ENCODE measurements around the gene SYT12.

SYT12 gene

DNA sequence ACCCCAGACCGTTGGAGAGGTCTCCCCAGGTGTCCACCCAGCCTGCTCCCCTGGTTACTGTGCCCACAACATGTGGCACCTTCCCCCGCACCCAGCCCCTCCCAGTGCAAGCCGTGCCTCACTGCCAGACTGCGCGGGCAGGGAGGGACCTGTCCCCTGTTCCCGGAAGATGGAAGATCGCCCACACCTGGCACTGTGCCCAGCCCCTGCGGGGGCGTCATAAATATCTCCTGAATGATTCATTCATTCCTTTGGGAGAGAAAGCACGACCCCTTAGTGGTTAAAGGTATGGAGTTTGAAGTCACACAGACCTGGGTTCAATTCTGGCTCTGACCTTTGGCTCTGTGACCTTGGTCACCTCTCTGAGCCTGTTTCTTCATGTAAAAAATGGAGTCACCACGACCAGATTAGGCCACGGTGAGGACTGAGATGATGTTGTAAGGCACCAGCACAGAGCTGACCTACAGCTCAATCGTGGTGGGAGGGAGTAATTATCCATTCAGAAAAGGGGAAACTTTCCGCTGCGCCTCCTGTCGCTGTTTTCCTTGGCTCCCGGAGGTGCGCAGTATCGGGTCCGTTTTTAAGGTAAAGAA lies 497 bp upstream of the SYT12 start:
- Histone ChIP-seq H3K27ac (no peak overlapping the region), H3K27me3 (peaks cover 43 to 79% (median 63%) of the 10 kb centered on the region in 11 experiments), H3K9ac (no peak overlapping the region), H3K4me1 (peaks cover 21 to 31% (median 24%) of the 10 kb centered on the region in 10 experiments), H3K4me2 (no peak overlapping the region), H3K4me3 (no peak overlapping the region), H3K9me3 (replicated peaks in 1 of 11) (0 out of 22 replicates have a peak, but pooled peaks cover 0 to 6% (median 0%) of the 10 kb centered on the region in 11 experiments), H3K36me3 (no peaks in the 10 kb centered on the region), H4K20me1 (peaks cover 0 to 73% (median 28%) of the 10 kb centered on the region in 11 experiments; a peak in 18 of 22 replicates)
- TF ChIP-seq Cebpa-rat (IDR thresholded peaks at IDR 0.05): no peak

DNA sequence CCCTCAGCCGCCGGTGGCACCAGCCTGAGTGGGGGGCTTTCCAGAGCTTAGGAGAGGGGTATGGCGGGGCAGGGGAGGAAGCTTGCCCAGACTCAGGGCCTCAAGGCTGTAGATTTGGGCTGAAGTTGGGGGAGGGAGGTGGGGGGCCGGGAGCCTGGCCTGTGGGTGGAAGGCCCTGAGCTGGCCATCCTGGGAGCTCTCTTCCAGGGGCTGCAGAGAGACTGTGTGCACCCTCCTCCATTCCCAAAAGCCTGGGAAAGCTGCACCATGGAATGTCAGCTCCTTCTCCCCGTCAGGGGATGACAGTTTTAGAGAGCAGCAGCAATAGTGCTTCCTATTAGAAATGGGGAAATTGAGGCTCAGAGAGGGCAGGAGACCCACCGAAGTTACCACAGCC lies 1.0 kb downstream of the SYT12 start:
- H3K36me3 ChIP-seq: no peaks in the 10 kb centered on the region
- H3K9me3 ChIP-seq (replicated peaks in 1 of 11): 0 out of 22 replicates have a peak, but pooled peaks cover 0 to 4% (median 0%) of the 10 kb centered on the region in 11 experiments
- H3K9ac ChIP-seq: no peak overlapping the region
- H3K4me3 ChIP-seq: no peak overlapping the region
- no peak for TF ChIP-seq Cebpa-rat (IDR thresholded peaks at IDR 0.05)
- H3K4me1 ChIP-seq: peaks cover 27 to 40% (median 35%) of the 10 kb centered on the region in 10 experiments
- peaks cover 0 to 87% (median 28%) of the 10 kb centered on the region in 11 experiments; a peak in 18 of 22 replicates for H4K20me1 ChIP-seq
- no peak overlapping the region for H3K27ac ChIP-seq
- H3K4me2 ChIP-seq: peak overlapping the region; percentile 49 to 84 (median 72)
- peaks cover 43 to 92% (median 67%) of the 10 kb centered on the region in 11 experiments for H3K27me3 ChIP-seq

DNA sequence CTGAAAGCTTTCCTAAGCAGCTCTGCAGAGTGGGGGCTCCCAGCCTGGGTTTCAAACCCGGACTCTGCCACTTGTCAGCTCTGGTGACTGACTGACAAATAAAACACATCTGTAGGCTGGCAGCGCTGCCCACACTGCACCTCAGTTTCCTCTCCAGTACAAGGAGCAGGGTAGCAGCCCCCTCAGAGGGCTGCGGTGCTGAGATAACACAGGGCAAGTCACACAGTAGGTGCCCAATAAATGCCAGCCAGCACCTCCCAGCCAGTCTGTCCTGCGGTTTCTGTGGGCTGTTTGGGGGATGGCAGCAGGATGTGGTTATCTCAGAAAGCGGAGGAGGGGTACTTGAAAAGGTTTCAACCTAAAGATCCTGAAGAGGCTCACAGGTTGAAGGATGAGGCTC lies 1.5 kb downstream of the SYT12 start:
- Histone ChIP-seq H3K36me3 (no peaks in the 10 kb centered on the region), H3K9ac (no peak overlapping the region), H4K20me1 (peaks cover 0 to 91% (median 28%) of the 10 kb centered on the region in 11 experiments; a peak in 18 of 22 replicates), H3K27me3 (peaks cover 43 to 95% (median 71%) of the 10 kb centered on the region in 11 experiments), H3K4me1 (peaks cover 27 to 40% (median 35%) of the 10 kb centered on the region in 10 experiments), H3K9me3 (replicated peaks in 1 of 11) (no peaks in the 10 kb centered on the region), H3K27ac (no peak overlapping the region), H3K4me3 (no peak overlapping the region), H3K4me2 (peak overlapping the region; percentile 49 to 84 (median 72))
- no peak for TF ChIP-seq Cebpa-rat (IDR thresholded peaks at IDR 0.05)

DNA sequence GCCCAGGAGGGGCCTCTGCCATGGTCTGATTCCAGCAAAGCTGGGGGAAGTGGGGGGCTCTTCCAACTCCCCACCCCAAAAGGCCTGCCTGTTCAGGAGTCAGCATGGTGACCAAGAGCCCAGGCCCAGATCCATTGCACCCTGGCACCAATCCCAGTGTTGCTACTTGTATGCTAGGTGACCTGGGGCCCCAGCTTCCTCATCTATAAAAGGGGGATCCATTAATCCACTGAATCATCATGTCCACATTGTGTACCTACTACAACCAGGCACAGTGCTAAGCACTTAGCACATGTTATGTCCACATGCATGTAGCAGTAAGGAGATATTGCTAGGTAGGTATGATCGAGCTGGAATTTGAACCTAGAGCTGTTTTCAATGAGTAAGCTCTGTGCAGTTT lies 2.0 kb downstream of the SYT12 start:
- Histone ChIP-seq H3K4me2 (peak overlapping the region; percentile 49 to 84 (median 72)), H3K9ac (no peak overlapping the region), H4K20me1 (peaks cover 0 to 94% (median 28%) of the 10 kb centered on the region in 11 experiments; a peak in 18 of 22 replicates), H3K27ac (no peak overlapping the region), H3K4me3 (no peak overlapping the region), H3K4me1 (peaks cover 27 to 43% (median 37%) of the 10 kb centered on the region in 10 experiments), H3K36me3 (no peaks in the 10 kb centered on the region), H3K9me3 (replicated peaks in 1 of 11) (no peaks in the 10 kb centered on the region), H3K27me3 (peaks cover 43 to 98% (median 71%) of the 10 kb centered on the region in 11 experiments)
- no peak for TF ChIP-seq Cebpa-rat (IDR thresholded peaks at IDR 0.05)

DNA sequence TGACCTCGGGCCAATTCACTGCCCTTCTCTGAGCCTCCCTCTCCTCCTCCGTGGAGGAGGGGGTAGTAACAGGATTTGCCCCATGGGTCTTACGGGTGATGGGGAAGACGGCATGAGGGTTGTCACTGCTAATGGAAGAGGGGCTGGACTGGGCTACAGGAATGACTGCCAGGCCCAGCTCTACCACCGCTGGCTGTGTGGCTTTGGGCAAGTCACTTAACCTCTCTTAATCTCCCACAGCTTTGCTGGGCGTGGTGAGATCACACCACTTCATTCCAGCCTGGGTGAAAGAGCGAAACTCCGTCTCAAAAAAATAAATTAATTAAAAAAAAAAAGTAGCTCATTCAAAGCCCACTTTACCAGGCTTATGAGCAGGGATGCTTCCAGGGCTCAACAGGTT lies 2.8 kb downstream of the SYT12 start:
- no peaks in the 10 kb centered on the region for H3K9me3 ChIP-seq (replicated peaks in 1 of 11)
- H3K9ac ChIP-seq: no peak overlapping the region
- peaks cover 43 to 98% (median 68%) of the 10 kb centered on the region in 11 experiments for H3K27me3 ChIP-seq
- H3K4me2 ChIP-seq: 0 out of 22 replicates have a peak overlapping the region, but pooled peaks of 1 of the 11 experiments have one; percentile 74
- H3K4me1 ChIP-seq: peaks cover 27 to 50% (median 43%) of the 10 kb centered on the region in 10 experiments
- TF ChIP-seq Cebpa-rat (IDR thresholded peaks at IDR 0.05): no peak
- peaks cover 0 to 94% (median 28%) of the 10 kb centered on the region in 11 experiments; a peak in 18 of 22 replicates for H4K20me1 ChIP-seq
- H3K36me3 ChIP-seq: no peaks in the 10 kb centered on the region
- no peak overlapping the region for H3K27ac ChIP-seq
- no peak overlapping the region for H3K4me3 ChIP-seq

DNA sequence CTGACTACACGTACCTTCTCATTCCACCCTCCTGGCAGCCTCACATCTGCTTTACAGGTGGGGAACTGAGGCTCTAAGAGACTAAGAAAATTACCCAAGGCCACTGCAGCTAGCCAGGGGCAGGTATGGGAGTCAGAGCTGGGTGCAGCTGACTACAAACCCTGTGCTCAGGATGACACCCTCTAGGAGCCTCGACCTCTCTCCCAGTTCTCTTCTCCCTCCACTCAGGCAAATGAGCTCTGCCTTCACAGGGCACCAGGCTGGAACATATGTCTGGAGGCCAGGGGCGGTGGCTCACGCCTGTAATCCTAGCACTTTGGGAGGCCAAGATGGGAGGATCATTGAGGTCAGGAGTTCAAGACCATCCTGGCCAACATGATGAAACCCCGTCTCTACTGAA lies 4.0 kb downstream of the SYT12 start:
- Histone ChIP-seq H3K4me3 (no peak overlapping the region), H4K20me1 (peaks cover 0 to 87% (median 28%) of the 10 kb centered on the region in 11 experiments; a peak in 18 of 22 replicates), H3K9ac (no peak overlapping the region), H3K27ac (no peak overlapping the region), H3K4me2 (peak overlapping the region in 1 of 11 experiments; percentile 65; a peak in 2 of 22 replicates), H3K27me3 (peaks cover 42 to 95% (median 58%) of the 10 kb centered on the region in 11 experiments), H3K9me3 (replicated peaks in 1 of 11) (no peaks in the 10 kb centered on the region), H3K36me3 (no peaks in the 10 kb centered on the region), H3K4me1 (peaks cover 36 to 54% (median 48%) of the 10 kb centered on the region in 10 experiments)
- no peak for TF ChIP-seq Cebpa-rat (IDR thresholded peaks at IDR 0.05)

DNA sequence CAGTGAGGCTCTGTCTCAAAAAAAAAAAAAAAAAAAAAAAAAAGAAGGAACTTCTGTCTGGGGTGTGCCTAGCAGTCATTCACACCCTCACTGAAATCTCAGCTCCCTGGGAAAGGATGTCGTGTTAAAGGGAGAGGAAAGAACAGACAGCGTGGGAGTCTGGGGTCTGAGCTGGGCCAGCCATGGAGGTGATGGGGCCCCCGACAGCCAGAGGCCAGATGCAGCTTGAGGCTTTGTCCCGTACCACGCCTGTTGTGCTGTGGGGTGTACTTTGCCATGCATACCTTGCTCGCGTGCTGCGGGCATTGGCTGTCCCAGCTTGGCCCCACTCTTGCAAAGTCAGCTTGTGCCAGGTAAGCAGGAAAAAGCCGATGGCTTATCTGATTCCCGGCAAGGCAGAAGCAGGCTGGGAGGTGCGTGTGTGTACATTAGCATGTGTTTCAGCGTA lies 4.6 kb downstream of the SYT12 start:
- no peak for TF ChIP-seq Cebpa-rat (IDR thresholded peaks at IDR 0.05)
- Histone ChIP-seq H3K27ac (no peak overlapping the region), H4K20me1 (peaks cover 0 to 82% (median 28%) of the 10 kb centered on the region in 11 experiments; a peak in 18 of 22 replicates), H3K36me3 (no peaks in the 10 kb centered on the region), H3K4me1 (peaks cover 40 to 55% (median 51%) of the 10 kb centered on the region in 10 experiments), H3K9me3 (replicated peaks in 1 of 11) (no peaks in the 10 kb centered on the region), H3K4me2 (peak overlapping the region; percentile 15 to 72 (median 55)), H3K4me3 (no peak overlapping the region), H3K27me3 (peaks cover 36 to 89% (median 53%) of the 10 kb centered on the region in 11 experiments), H3K9ac (no peak overlapping the region)

DNA sequence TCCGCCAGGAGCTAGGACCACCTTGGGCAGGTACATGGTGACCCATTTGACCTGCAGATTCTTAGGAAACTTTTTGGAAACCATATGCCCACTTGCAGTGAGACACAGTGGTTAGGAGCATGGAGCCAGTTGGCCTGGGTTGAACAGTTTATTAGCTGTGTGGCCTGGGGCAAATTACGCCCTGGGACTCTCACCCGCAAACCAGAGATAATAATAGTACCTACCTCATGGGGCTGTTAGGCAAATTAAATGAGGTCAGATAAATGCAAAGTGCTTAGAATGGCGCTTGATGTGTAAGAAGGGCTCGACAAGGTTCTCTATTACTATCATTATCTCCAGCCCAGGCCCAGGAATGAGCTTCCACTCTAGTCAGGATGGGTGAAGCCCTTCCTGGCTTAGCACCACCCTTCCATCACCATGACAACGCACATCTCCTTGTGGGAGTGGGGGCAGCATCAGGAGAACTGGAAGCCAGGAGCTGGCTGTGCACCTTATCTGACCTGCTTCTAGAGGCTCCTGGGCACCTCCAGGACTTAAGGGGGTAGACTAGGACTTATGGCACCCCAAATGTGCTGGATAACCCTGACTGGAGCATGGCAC lies 5.1 kb downstream of the SYT12 start:
- Histone ChIP-seq H3K9me3 (replicated peaks in 1 of 11) (no peaks in the 10 kb centered on the region), H3K4me1 (peaks cover 40 to 57% (median 50%) of the 10 kb centered on the region in 10 experiments), H3K4me3 (no peak overlapping the region), H3K27me3 (peaks cover 31 to 84% (median 47%) of the 10 kb centered on the region in 11 experiments), H3K27ac (no peak overlapping the region), H3K36me3 (no peaks in the 10 kb centered on the region), H4K20me1 (peaks cover 0 to 77% (median 26%) of the 10 kb centered on the region in 11 experiments; a peak in 18 of 22 replicates), H3K9ac (no peak overlapping the region), H3K4me2 (peak overlapping the region; percentile 15 to 72 (median 55))
- no peak for TF ChIP-seq Cebpa-rat (IDR thresholded peaks at IDR 0.05)

DNA sequence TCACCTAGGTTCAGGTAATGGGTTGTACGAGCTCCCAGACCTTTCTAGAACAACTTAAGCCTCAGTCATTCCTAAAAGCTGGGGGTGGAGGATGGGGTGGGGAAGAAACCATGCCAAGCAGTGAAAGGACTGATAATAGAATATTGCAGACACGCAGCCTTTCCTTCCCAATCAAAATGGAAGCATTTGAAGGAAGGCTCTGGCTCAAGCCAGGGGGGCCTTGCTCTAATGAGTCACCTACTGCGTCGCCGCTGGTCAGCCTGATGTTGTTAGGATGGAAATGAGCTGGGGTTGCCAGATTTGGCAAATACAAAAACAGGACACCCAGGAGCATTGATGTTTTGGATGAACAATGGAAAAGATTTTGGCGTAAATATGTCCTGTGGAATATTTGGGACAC lies 6.2 kb downstream of the SYT12 start:
- peaks cover 20 to 73% (median 36%) of the 10 kb centered on the region in 11 experiments for H3K27me3 ChIP-seq

More for the DNA sequence above, 6.2 kb downstream of the SYT12 start:
- Histone ChIP-seq H3K36me3 (no peaks in the 10 kb centered on the region), H4K20me1 (peaks cover 0 to 72% (median 15%) of the 10 kb centered on the region in 11 experiments; a peak in 18 of 22 replicates), H3K9me3 (replicated peaks in 1 of 11) (no peaks in the 10 kb centered on the region), H3K4me1 (peaks cover 44 to 57% (median 49%) of the 10 kb centered on the region in 10 experiments), H3K4me2 (no peak overlapping the region), H3K27ac (no peak overlapping the region), H3K4me3 (no peak overlapping the region), H3K9ac (no peak overlapping the region)
- TF ChIP-seq Cebpa-rat (IDR thresholded peaks at IDR 0.05): no peak
